ENCODE results near the gene ORAI2.

ORAI2 gene

GRCh38 chr7:102415685-102416225, 17.6 kb upstream of the ORAI2 start:
- DNase-seq (ENCODE audit: low spot score), result no peak

GRCh38 chr7:102416406-102416805, 17.0 kb upstream of the ORAI2 start:
- DNase-seq (ENCODE audit: low spot score), result no peak

GRCh38 chr7:102417105-102417504, 16.3 kb upstream of the ORAI2 start:
- no peak for DNase-seq (ENCODE audit: low spot score)

- no peak for DNase-seq (ENCODE audit: low spot score)
Observed at GRCh38 chr7:102418592-102418991, 14.8 kb upstream of the ORAI2 start.

- DNase-seq (ENCODE audit: low spot score), result no peak
Observed at GRCh38 chr7:102421706-102422240, 11.6 kb upstream of the ORAI2 start.

GRCh38 chr7:102424129-102424551, 9.2 kb upstream of the ORAI2 start:
- no peak for DNase-seq (ENCODE audit: low spot score)

GRCh38 chr7:102424787-102425218, 8.6 kb upstream of the ORAI2 start:
- DNase-seq (ENCODE audit: low spot score), result no peak

GRCh38 chr7:102425639-102426267, 7.6 kb upstream of the ORAI2 start:
- DNase-seq (ENCODE audit: low spot score), result no peak

GRCh38 chr7:102426268-102427018, 6.9 kb upstream of the ORAI2 start:
- DNase-seq (ENCODE audit: low spot score), result no peak

GRCh38 chr7:102427019-102427405, 6.4 kb upstream of the ORAI2 start:
- DNase-seq (ENCODE audit: low spot score), result no peak

GRCh38 chr7:102429141-102429899, 4.1 kb upstream of the ORAI2 start:
- no peak for DNase-seq (ENCODE audit: low spot score)

GRCh38 chr7:102431617-102432298, 1.6 kb upstream of the ORAI2 start:
- no peak for DNase-seq (ENCODE audit: low spot score)

GRCh38 chr7:102432442-102433218, 745 bp upstream of the ORAI2 start:
- DNase-seq (ENCODE audit: low spot score), result no peak

- no peak for DNase-seq (ENCODE audit: low spot score)
Observed at GRCh38 chr7:102434039-102434486, 688 bp downstream of the ORAI2 start.

GRCh38 chr7:102436118-102436517, 2.7 kb downstream of the ORAI2 start:
- no peak for DNase-seq (ENCODE audit: low spot score)

- peak; percentile 85 for DNase-seq (ENCODE audit: low spot score)
Observed at GRCh38 chr7:102439963-102440795, 6.8 kb downstream of the ORAI2 start.

GRCh38 chr7:102444961-102445673, 11.7 kb downstream of the ORAI2 start:
- no peak for DNase-seq (ENCODE audit: low spot score)

- DNase-seq (ENCODE audit: low spot score), result no peak
Observed at GRCh38 chr7:102445674-102446071, 12.3 kb downstream of the ORAI2 start.

Data from RKO (cell line).